Fibroblast of lung (primary cell): Measurements from ENCODE around the gene RNPEPL1. TPM values are rescaled to one million over a fixed set of nuclear protein-coding genes. Genes with fewer than 3 reads are reported as not detected.

Experiments
- DNase-seq, 2 donors: peaks; one replicate each; pipeline versions ENCODE4 v3.0.0 to v3.0.0-alpha.2; 2010; ENCODE audit warnings: low read depth in 2 of 2
- H2AFZ ChIP-seq: 2 replicates; pipeline ENCODE4 v1.5.1; 2012; ENCODE audit warnings: low read length, control low read depth, inconsistent platforms
- H3K27ac ChIP-seq: 2 replicates; pipeline ENCODE4 v1.5.1; 2011; ENCODE audit warnings: low read length, control low read depth; ENCODE audit not compliant: insufficient read depth
- H3K27me3 ChIP-seq: 2 replicates; pipeline ENCODE4 v1.5.1; 2011; ENCODE audit warnings: mild to moderate bottlenecking, low read length; ENCODE audit not compliant: control insufficient read depth, insufficient read depth
- H3K36me3 ChIP-seq: 2 replicates; pipeline ENCODE4 v1.5.1; 2011; ENCODE audit warnings: low read length; ENCODE audit not compliant: control insufficient read depth, insufficient read depth
- H3K4me1 ChIP-seq: 2 replicates; pipeline ENCODE4 v1.5.1; 2011; ENCODE audit warnings: low read length; ENCODE audit not compliant: control insufficient read depth, insufficient read depth; ENCODE audit errors: extremely low read depth
- H3K4me2 ChIP-seq: 2 replicates; pipeline ENCODE4 v1.5.1; 2011; ENCODE audit warnings: low read length, control low read depth; ENCODE audit not compliant: insufficient read depth; ENCODE audit errors: extremely low read depth
- H3K4me3 ChIP-seq, 4 experiments: fragments of 200-600 bp in 1 of 4; sonication (generic) in 1 of 4; replicated peaks in 1 of 4; 2 replicates each; pipeline ENCODE4 v1.5.1; 2011 to 2016; ENCODE audit warnings: low read length in 4 of 4, low read depth in 3 of 4, mild to moderate bottlenecking in 3 of 4, control low read depth in 2 of 4, inconsistent platforms in 1 of 4, mixed read lengths in 1 of 4; ENCODE audit not compliant: insufficient read depth in 1 of 4; ENCODE audit errors: control extremely low read depth in 1 of 4
- H3K79me2 ChIP-seq: 2 replicates; pipeline ENCODE4 v1.5.1; 2012; ENCODE audit warnings: mild to moderate bottlenecking, low read length, inconsistent platforms; ENCODE audit not compliant: control insufficient read depth, insufficient read depth
- H3K9ac ChIP-seq: 2 replicates; pipeline ENCODE4 v1.5.1; 2011; ENCODE audit warnings: mild to moderate bottlenecking, low read length, control low read depth; ENCODE audit not compliant: insufficient read depth
- H3K9me3 ChIP-seq: 2 replicates; pipeline ENCODE4 v1.5.1; 2012; ENCODE audit warnings: low read depth, low read length; ENCODE audit not compliant: control insufficient read depth, insufficient read depth
- H4K20me1 ChIP-seq: 2 replicates; pipeline ENCODE4 v1.5.1; 2011; ENCODE audit warnings: low read length; ENCODE audit not compliant: control insufficient read depth, insufficient read depth; ENCODE audit errors: extremely low read depth
- CTCF ChIP-seq, 2 donors: IDR thresholded peaks in 1 of 2; conservative IDR thresholded peaks in 1 of 2; 1 replicate in 1 of 2; 2 replicates in 1 of 2; pipeline ENCODE4 v1.5.1; 2011 to 2012; ENCODE audit warnings: low read length in 2 of 2, control low read depth in 1 of 2, inconsistent platforms in 1 of 2, low read depth in 1 of 2, mild to moderate bottlenecking in 1 of 2
- EZH2 ChIP-seq: IDR thresholded peaks from 2 replicates; pipeline ENCODE4 v1.5.1; 2012; ENCODE audit warnings: low read length, control low read depth, mild to moderate bottlenecking; ENCODE audit errors: missing control alignments
- polyA plus RNA-seq, 2 donors: library from polyadenylated mRNA; depleted of rRNA in 1 of 2; stranded (reverse) in 1 of 2; unstranded in 1 of 2; fragments of >200 nt; gene quantifications; 2 replicates each; pipeline ENCODE4 v1.2.1, GENCODE V29; 2011 to 2012; ENCODE audit warnings: missing spikeins in 1 of 2
- total RNA-seq: library from RNA; depleted of rRNA; stranded (reverse); fragments of >200 nt; gene quantifications from 2 replicates; pipeline ENCODE4 v1.2.1, GENCODE V29; 2014

The RNPEPL1 gene
- total and polyA plus RNA-seq, 2 donors (not counting 1 experiment from before 2014, with no cell fraction given) = 7.9 to 20.6 TPM

GRCh38 chr2:240522406-240522805, 45.9 kb upstream of the RNPEPL1 start:
- H3K36me3 ChIP-seq = no peaks in the 10 kb centered on the region
- no peak overlapping the region for H3K4me3 ChIP-seq
- H3K4me2 ChIP-seq = no peak overlapping the region
- H3K27me3 ChIP-seq = peaks cover 2% of the 10 kb centered on the region
- H4K20me1 ChIP-seq = no peaks in the 10 kb centered on the region
- no peaks in the 10 kb centered on the region for H3K9me3 ChIP-seq
- H3K79me2 ChIP-seq = no peaks in the 10 kb centered on the region
- H3K9ac ChIP-seq = no peak overlapping the region
- H2AFZ ChIP-seq = no peak overlapping the region
- H3K27ac ChIP-seq = no peak overlapping the region
- H3K4me1 ChIP-seq = peaks cover 3% of the 10 kb centered on the region
- TF ChIP-seq EZH2 (no peak), CTCF (conservative IDR thresholded peaks at IDR 0.05 in 1 of 2, IDR thresholded peaks at IDR 0.05 in 1 of 2; ENCODE audit: low read depth in 1 of 2, low read length in 2 of 2) (no peak)
- DNase-seq = no peak

- Histone ChIP-seq H3K4me2 (no peak overlapping the region), H3K4me1 (peaks cover 3% of the 10 kb centered on the region), H3K9ac (no peak overlapping the region), H3K27ac (no peak overlapping the region), H3K9me3 (no peaks in the 10 kb centered on the region), H3K79me2 (no peaks in the 10 kb centered on the region), H3K36me3 (no peaks in the 10 kb centered on the region), H2AFZ (no peak overlapping the region), H3K27me3 (peaks cover 2% of the 10 kb centered on the region), H4K20me1 (no peaks in the 10 kb centered on the region), H3K4me3 (no peak overlapping the region)
- TF ChIP-seq CTCF (conservative IDR thresholded peaks at IDR 0.05 in 1 of 2, IDR thresholded peaks at IDR 0.05 in 1 of 2; ENCODE audit: low read depth in 1 of 2, low read length in 2 of 2) (no peak), EZH2 (no peak)
- DNase-seq = no peak
Measured at GRCh38 chr2:240523451-240524281, 44.6 kb upstream of the RNPEPL1 start.

GRCh38 chr2:240524963-240525718, 43.1 kb upstream of the RNPEPL1 start:
- Histone ChIP-seq H3K27me3 (peaks cover 2% of the 10 kb centered on the region), H4K20me1 (no peaks in the 10 kb centered on the region), H3K4me1 (no peaks in the 10 kb centered on the region), H3K27ac (no peak overlapping the region), H2AFZ (no peak overlapping the region), H3K4me2 (no peak overlapping the region), H3K9ac (no peak overlapping the region), H3K36me3 (no peaks in the 10 kb centered on the region), H3K9me3 (no peaks in the 10 kb centered on the region), H3K4me3 (no peak overlapping the region), H3K79me2 (no peaks in the 10 kb centered on the region)
- TF ChIP-seq EZH2 (no peak), CTCF (conservative IDR thresholded peaks at IDR 0.05 in 1 of 2, IDR thresholded peaks at IDR 0.05 in 1 of 2; ENCODE audit: low read depth in 1 of 2, low read length in 2 of 2) (no peak)
- DNase-seq = no peak
